ENCODE data around the gene TLE1.

The TLE1 gene

GRCh38 chr9:81570083-81570482, 119.3 kb downstream of the TLE1 start:
- no peaks in the 10 kb centered on the region for H3K36me3 ChIP-seq (ENCODE audit: insufficient read depth, low read length)
- H3K4me1 ChIP-seq (ENCODE audit: insufficient read depth, low read length, poor library complexity, severe bottlenecking) = no peaks in the 10 kb centered on the region
- no peak overlapping the region for H2AFZ ChIP-seq (ENCODE audit: low read length)
- H3K9ac ChIP-seq (ENCODE audit: low read depth, low read length, poor library complexity, severe bottlenecking) = no peak overlapping the region
- H3K4me2 ChIP-seq (ENCODE audit: low read depth, low read length, poor library complexity, severe bottlenecking) = no peak overlapping the region
- no peaks in the 10 kb centered on the region for H4K20me1 ChIP-seq (ENCODE audit: insufficient read depth, low read length, poor library complexity, severe bottlenecking)
- no peaks in the 10 kb centered on the region for H3K9me2 ChIP-seq (replicated peaks; ENCODE audit: low read depth, low read length)
- H3K79me2 ChIP-seq (ENCODE audit: insufficient read depth, low read length) = no peaks in the 10 kb centered on the region
- H3K27me3 ChIP-seq (ENCODE audit: insufficient read depth, low read length, poor library complexity, severe bottlenecking) = no peaks in the 10 kb centered on the region
- no peak overlapping the region for H3K4me3 ChIP-seq (ENCODE audit: low read length, poor library complexity, severe bottlenecking)
- no peak for TF ChIP-seq CTCF (conservative IDR thresholded peaks at IDR 0.05; ENCODE audit: low read length)
- TF ChIP-seq EZH2phosphoT487 (IDR thresholded peaks at IDR 0.05; ENCODE audit: borderline replicate concordance) = no peak
- no peaks in the 10 kb centered on the region for H3F3A ChIP-seq (ENCODE audit: low read depth)
- no peaks in the 10 kb centered on the region for H3K9me3 ChIP-seq (ENCODE audit: insufficient read depth, low read depth, low read length)

GRCh38 chr9:81566074-81566698, 123.2 kb downstream of the TLE1 start:
- no peaks in the 10 kb centered on the region for H4K20me1 ChIP-seq (ENCODE audit: insufficient read depth, low read length, poor library complexity, severe bottlenecking)
- H3K27me3 ChIP-seq (ENCODE audit: insufficient read depth, low read length, poor library complexity, severe bottlenecking) = no peaks in the 10 kb centered on the region
- H3K9me2 ChIP-seq (replicated peaks; ENCODE audit: low read depth, low read length) = no peaks in the 10 kb centered on the region
- H3F3A ChIP-seq (ENCODE audit: low read depth) = no peaks in the 10 kb centered on the region
- H3K79me2 ChIP-seq (ENCODE audit: insufficient read depth, low read length) = no peaks in the 10 kb centered on the region
- H3K9me3 ChIP-seq (ENCODE audit: insufficient read depth, low read depth, low read length) = no peaks in the 10 kb centered on the region
- H3K4me3 ChIP-seq (ENCODE audit: low read length, poor library complexity, severe bottlenecking) = no peak overlapping the region
- no peak for TF ChIP-seq EZH2phosphoT487 (IDR thresholded peaks at IDR 0.05; ENCODE audit: borderline replicate concordance)
- TF ChIP-seq CTCF (conservative IDR thresholded peaks at IDR 0.05; ENCODE audit: low read length) = no peak
- H2AFZ ChIP-seq (ENCODE audit: low read length) = no peak overlapping the region
- no peak overlapping the region for H3K9ac ChIP-seq (ENCODE audit: low read depth, low read length, poor library complexity, severe bottlenecking)
- no peaks in the 10 kb centered on the region for H3K36me3 ChIP-seq (ENCODE audit: insufficient read depth, low read length)
- no peaks in the 10 kb centered on the region for H3K4me1 ChIP-seq (ENCODE audit: insufficient read depth, low read length, poor library complexity, severe bottlenecking)
- H3K4me2 ChIP-seq (ENCODE audit: low read depth, low read length, poor library complexity, severe bottlenecking) = no peak overlapping the region

- Histone ChIP-seq H3K4me2 (ENCODE audit: low read depth, low read length, poor library complexity, severe bottlenecking) (no peak overlapping the region), H4K20me1 (ENCODE audit: insufficient read depth, low read length, poor library complexity, severe bottlenecking) (no peaks in the 10 kb centered on the region), H3K4me3 (ENCODE audit: low read length, poor library complexity, severe bottlenecking) (no peak overlapping the region), H3K9me3 (ENCODE audit: insufficient read depth, low read depth, low read length) (no peaks in the 10 kb centered on the region), H3K9ac (ENCODE audit: low read depth, low read length, poor library complexity, severe bottlenecking) (no peak overlapping the region), H3K79me2 (ENCODE audit: insufficient read depth, low read length) (no peaks in the 10 kb centered on the region), H3K4me1 (ENCODE audit: insufficient read depth, low read length, poor library complexity, severe bottlenecking) (no peaks in the 10 kb centered on the region), H3K36me3 (ENCODE audit: insufficient read depth, low read length) (no peaks in the 10 kb centered on the region), H3F3A (ENCODE audit: low read depth) (no peaks in the 10 kb centered on the region), H3K9me2 (replicated peaks; ENCODE audit: low read depth, low read length) (no peaks in the 10 kb centered on the region), H3K27me3 (ENCODE audit: insufficient read depth, low read length, poor library complexity, severe bottlenecking) (no peaks in the 10 kb centered on the region), H2AFZ (ENCODE audit: low read length) (no peak overlapping the region)
- TF ChIP-seq EZH2phosphoT487 (IDR thresholded peaks at IDR 0.05; ENCODE audit: borderline replicate concordance) (no peak), CTCF (conservative IDR thresholded peaks at IDR 0.05; ENCODE audit: low read length) (no peak)
Measured at GRCh38 chr9:81565609-81566008, 123.7 kb downstream of the TLE1 start.

Measured in Loucy (cell line).